DOHH2 (cell line): ENCODE data around the gene ARID3B.

Source experiments
- EZH2phosphoT487 ChIP-seq: fragments of 200-600 bp; sonication (generic); IDR thresholded peaks from 2 replicates; pipeline ENCODE4 v1.6.1; 2017; ENCODE audit warnings: borderline replicate concordance, mild to moderate bottlenecking, antibody characterized with exemption, low read length, moderate library complexity, mixed read lengths
- TF ChIP-seq, protein P1 (sequence below): fragments of 200-600 bp; sonication (generic); IDR thresholded peaks from one replicate; pipeline ENCODE4 v1.5.1; 2014; ENCODE audit warnings: antibody characterized with exemption, mild to moderate bottlenecking, low read depth, low read length; ENCODE audit not compliant: poor library complexity, severe bottlenecking

- TF ChIP-seq, protein P1, sequence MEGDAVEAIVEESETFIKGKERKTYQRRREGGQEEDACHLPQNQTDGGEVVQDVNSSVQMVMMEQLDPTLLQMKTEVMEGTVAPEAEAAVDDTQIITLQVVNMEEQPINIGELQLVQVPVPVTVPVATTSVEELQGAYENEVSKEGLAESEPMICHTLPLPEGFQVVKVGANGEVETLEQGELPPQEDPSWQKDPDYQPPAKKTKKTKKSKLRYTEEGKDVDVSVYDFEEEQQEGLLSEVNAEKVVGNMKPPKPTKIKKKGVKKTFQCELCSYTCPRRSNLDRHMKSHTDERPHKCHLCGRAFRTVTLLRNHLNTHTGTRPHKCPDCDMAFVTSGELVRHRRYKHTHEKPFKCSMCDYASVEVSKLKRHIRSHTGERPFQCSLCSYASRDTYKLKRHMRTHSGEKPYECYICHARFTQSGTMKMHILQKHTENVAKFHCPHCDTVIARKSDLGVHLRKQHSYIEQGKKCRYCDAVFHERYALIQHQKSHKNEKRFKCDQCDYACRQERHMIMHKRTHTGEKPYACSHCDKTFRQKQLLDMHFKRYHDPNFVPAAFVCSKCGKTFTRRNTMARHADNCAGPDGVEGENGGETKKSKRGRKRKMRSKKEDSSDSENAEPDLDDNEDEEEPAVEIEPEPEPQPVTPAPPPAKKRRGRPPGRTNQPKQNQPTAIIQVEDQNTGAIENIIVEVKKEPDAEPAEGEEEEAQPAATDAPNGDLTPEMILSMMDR, result no peak
- no peak for TF ChIP-seq EZH2phosphoT487
Measured at GRCh38 chr15:74525945-74526344, 15.1 kb upstream of the ARID3B start.
